DMS114 treated with DMSO at 0.1 percent for 48 hours (cell line): ENCODE results near the gene UMOD.

ENCODE experiments used
- DNase-seq: peaks from one replicate; lab custom pipeline; 2025; ENCODE audit not compliant: unreplicated experiment; lab: John Stamatoyannopoulos, UW

The UMOD gene

GRCh38 chr16:20302389-20302788, 50.1 kb downstream of the UMOD start:
- DNase-seq, result no peak

DNA sequence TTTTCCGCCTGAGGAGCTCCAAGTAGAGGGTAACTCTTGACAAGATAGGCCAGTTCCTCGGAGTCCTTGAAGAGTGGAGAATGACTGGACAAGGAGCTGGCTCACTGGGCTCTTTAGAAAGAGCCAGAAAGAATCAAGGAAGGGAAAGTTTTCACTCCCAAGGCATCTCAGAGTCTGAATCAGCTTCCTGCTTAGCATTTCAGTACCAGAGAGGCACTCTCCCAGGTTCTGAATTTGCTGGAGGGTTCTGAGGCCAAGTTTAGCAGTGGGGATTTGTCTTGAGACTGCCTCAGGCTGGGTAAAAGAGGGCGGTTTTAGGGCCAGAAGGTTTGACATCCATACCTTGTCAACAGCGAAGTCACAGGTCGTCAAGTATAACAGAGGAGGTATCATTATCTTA, 50.7 kb downstream of the UMOD start:
- no peak for DNase-seq

- DNase-seq, result peak; percentile 43
Measured at GRCh38 chr16:20300312-20301097, 52.0 kb downstream of the UMOD start.

DNA sequence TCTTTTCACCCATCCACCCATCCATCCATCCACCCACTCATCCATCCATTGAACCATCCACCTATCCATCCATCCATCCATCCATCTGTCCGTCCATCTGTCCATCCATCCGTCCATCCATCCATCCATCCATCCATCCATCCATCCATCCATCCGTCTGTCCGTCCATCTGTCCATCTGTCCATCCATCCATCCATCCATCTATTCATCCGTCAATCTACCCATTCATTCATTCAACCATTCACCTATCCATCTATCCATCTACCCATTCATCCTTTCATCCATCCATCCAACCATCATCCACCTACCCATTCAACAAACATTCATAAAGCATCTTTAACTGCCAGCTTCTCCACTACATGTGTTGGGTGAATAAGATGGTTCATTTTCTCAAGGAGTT, 54.1 kb downstream of the UMOD start:
- DNase-seq, result no peak

DNA sequence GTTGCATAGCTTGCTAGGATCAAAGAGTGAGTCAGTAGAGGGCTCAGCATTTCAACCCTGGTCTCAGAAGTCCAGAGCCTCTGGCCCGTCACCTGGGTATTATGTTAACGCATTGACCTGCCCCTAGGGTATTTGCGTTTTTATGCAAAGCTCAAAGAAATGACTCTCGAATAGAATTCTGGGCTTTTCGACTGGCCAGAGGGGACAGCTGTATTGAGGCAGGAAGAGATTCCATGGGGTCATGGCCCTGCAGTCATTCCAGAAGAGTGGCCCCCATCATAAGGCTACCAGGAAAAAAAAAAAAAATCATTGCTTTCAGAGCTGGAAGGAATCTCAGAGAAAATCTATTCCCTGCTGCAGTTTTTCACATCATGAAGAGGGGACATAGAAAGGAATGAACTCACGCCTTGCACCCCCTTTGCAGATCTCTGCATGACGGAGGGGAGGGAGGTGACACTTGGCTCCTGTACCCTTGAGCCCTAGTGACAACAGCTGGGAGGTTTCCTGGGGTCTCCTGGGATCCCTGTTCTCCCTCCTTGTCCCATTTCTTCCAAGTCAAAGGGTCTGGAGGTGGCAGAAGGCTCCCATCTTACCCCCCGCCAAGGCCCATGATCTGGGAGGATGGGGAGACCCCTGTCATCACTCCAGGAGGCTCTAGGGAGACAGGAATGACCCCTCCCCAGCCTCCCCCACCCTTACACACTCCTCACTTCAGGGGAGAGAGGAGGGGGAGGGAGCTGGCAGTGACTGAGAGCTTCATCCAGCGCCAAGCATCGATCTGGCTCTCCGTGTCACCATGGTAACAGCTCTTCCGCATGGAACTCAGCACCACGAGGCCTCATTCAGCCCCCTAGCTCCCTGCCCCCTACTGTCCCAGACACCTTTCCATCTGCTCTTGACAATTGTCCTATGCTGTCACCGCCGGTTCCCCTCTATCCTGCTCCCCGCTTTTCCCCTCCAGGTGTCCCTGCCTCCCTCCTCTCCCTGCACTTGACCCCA, 61.0 kb downstream of the UMOD start:
- no peak for DNase-seq

GRCh38 chr16:20289571-20289970, 62.9 kb downstream of the UMOD start:
- no peak for DNase-seq

GRCh38 chr16:20285993-20286499, 66.5 kb downstream of the UMOD start:
- no peak for DNase-seq
